ENCODE data around the gene BABAM2. TPM values are rescaled to one million over a fixed set of nuclear protein-coding genes. Genes with fewer than 3 reads are reported as not detected.
"Not testable (repeated sequence)": the region's sequence is repeated elsewhere in the genome, so short reads cannot be mapped to it uniquely, and the experiment has no call there.

BABAM2 gene
- total and polyA plus RNA-seq, 2 donors = 17.4 to 34.8 TPM

DNA sequence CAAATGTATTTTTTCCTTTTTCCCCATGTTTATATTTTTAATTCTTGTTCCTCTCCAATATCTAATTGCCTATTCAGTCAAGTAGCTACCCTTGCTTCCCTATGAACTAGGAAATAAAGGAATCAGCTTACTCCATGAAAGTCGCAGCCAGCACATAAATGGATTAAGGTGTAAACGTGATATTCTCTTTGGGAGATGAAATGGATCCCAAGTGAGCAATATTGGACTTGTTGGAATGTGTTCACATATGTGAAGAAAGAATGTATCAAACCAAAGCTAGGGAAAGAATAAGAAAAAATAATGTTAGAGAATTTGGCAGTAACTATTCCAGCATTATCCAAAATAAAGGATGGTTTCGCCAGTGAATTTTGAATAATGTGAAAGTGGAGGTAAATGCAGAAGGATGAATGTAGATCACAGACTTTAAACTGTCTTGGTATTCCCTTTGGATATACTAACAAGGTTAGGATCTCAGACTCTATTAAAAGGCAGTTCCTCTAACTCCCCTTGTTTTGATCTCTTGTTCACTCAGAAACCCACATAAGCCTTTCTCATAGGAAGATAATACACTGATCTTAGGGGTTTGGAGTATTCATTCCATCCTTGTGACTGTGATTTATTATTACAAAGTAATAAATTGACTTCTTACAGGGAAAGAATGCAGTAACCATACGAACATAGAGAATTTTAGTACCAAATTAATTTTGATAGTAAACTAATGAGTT is 208.1 kb downstream of the BABAM2 start:
- no peaks in the 10 kb centered on the region for H3K36me3 ChIP-seq (ENCODE audit: control insufficient read depth in 2 of 2, insufficient read depth in 2 of 2, low read length in 1 of 2)
- WGBS = 97% methylated on average over 4 of the region's 4 CpGs
- no peak overlapping the region for H3K27ac ChIP-seq (ENCODE audit: low read depth in 1 of 2, low read length in 1 of 2)
- no peaks in the 10 kb centered on the region for H3K4me1 ChIP-seq (ENCODE audit: control insufficient read depth in 2 of 2, insufficient read depth in 2 of 2, low read length in 2 of 2)
- no peak for DNase-seq (ENCODE audit: low read depth in 6 of 9, low spot score in 9 of 9)
- H3K4me3 ChIP-seq (ENCODE audit: low read length in 2 of 2) = no peak overlapping the region
- H3K9me3 ChIP-seq (ENCODE audit: control insufficient read depth in 2 of 2, insufficient read depth in 1 of 2, low read length in 1 of 2) = no peaks in the 10 kb centered on the region
- H3K27me3 ChIP-seq (ENCODE audit: control insufficient read depth in 2 of 2, insufficient read depth in 1 of 2, low read length in 1 of 2) = no peaks in the 10 kb centered on the region

DNA sequence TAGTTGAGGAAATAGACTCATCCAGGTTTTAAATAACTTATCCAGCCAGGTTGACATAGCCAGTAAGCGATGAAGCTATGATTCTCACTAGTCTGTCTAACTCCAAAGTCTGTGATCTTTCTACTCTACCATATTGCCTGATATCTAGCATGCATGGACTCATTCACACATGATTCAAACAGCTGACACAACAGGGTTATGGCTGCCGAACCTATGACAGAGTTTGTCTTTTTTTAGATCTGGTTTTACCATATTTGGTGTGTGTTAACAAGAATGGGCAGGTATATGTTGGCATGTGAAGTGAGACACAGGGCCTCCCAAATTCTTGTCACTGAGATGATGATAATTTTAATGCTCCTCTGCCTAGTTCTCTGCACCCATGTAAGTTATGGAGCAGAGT is 210.6 kb downstream of the BABAM2 start:
- WGBS = 90% methylated on average over 2 of the region's 2 CpGs
- Histone ChIP-seq H3K4me1 (ENCODE audit: control insufficient read depth in 2 of 2, insufficient read depth in 2 of 2, low read length in 2 of 2) (no peaks in the 10 kb centered on the region), H3K4me3 (ENCODE audit: low read length in 2 of 2) (no peak overlapping the region), H3K27me3 (ENCODE audit: control insufficient read depth in 2 of 2, insufficient read depth in 1 of 2, low read length in 1 of 2) (no peaks in the 10 kb centered on the region), H3K9me3 (ENCODE audit: control insufficient read depth in 2 of 2, insufficient read depth in 1 of 2, low read length in 1 of 2) (no peaks in the 10 kb centered on the region), H3K36me3 (ENCODE audit: control insufficient read depth in 2 of 2, insufficient read depth in 2 of 2, low read length in 1 of 2) (no peaks in the 10 kb centered on the region), H3K27ac (ENCODE audit: low read depth in 1 of 2, low read length in 1 of 2) (no peak overlapping the region)
- no peak for DNase-seq (ENCODE audit: low read depth in 6 of 9, low spot score in 9 of 9)

DNA sequence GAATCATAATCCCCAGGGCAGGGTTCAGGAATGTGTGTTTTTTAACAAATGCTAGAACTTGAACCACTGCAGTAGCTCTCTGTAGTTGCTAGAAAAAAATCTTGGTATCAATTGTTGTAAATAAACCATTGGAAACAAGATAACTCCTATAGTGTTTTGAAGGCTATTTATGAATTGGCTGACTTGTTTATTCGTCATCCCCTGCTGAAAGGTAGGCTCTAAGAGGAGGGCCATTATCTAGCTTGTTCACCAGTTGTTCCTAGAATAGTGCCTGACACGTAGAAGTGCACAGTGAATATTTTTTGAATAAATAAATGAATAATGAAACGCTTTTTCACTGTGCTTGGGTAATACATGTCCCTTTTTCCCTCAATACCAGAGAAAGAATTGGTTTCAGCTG is 211.4 kb downstream of the BABAM2 start:
- H3K27ac ChIP-seq (ENCODE audit: low read depth in 1 of 2, low read length in 1 of 2) = no peak overlapping the region
- WGBS = 94% methylated on average over 3 of the region's 3 CpGs
- H3K4me1 ChIP-seq (ENCODE audit: control insufficient read depth in 2 of 2, insufficient read depth in 2 of 2, low read length in 2 of 2) = no peaks in the 10 kb centered on the region
- H3K4me3 ChIP-seq (ENCODE audit: low read length in 2 of 2) = no peak overlapping the region
- H3K27me3 ChIP-seq (ENCODE audit: control insufficient read depth in 2 of 2, insufficient read depth in 1 of 2, low read length in 1 of 2) = no peaks in the 10 kb centered on the region
- no peaks in the 10 kb centered on the region for H3K36me3 ChIP-seq (ENCODE audit: control insufficient read depth in 2 of 2, insufficient read depth in 2 of 2, low read length in 1 of 2)
- no peak for DNase-seq (ENCODE audit: low read depth in 6 of 9, low spot score in 9 of 9)
- H3K9me3 ChIP-seq (ENCODE audit: control insufficient read depth in 2 of 2, insufficient read depth in 1 of 2, low read length in 1 of 2) = no peaks in the 10 kb centered on the region

DNA sequence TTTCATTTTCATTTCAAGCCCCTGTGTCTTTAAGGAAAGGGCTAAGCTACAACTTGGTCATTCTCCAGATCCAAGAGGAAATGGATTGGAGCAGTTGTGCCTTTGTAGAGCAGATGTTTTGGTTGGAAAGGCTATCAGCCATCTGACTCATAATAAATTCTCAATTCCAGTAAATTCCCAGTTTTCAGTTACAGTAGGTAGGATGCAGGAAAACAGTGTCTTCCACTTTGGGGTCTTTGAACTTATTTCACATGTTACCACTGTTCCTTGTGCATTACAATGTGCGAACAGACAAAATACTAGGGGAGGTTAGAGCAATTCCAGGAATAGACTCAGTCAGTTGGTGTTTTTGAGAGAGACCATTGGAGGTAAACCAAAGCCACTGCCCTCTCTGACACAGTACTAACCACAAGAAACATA is 211.9 kb downstream of the BABAM2 start:
- Histone ChIP-seq H3K9me3 (ENCODE audit: control insufficient read depth in 2 of 2, insufficient read depth in 1 of 2, low read length in 1 of 2) (no peaks in the 10 kb centered on the region), H3K4me1 (ENCODE audit: control insufficient read depth in 2 of 2, insufficient read depth in 2 of 2, low read length in 2 of 2) (no peaks in the 10 kb centered on the region), H3K27ac (ENCODE audit: low read depth in 1 of 2, low read length in 1 of 2) (no peak overlapping the region), H3K27me3 (ENCODE audit: control insufficient read depth in 2 of 2, insufficient read depth in 1 of 2, low read length in 1 of 2) (no peaks in the 10 kb centered on the region), H3K36me3 (ENCODE audit: control insufficient read depth in 2 of 2, insufficient read depth in 2 of 2, low read length in 1 of 2) (no peaks in the 10 kb centered on the region), H3K4me3 (ENCODE audit: low read length in 2 of 2) (no peak overlapping the region)
- no peak for DNase-seq (ENCODE audit: low read depth in 6 of 9, low spot score in 9 of 9)
- WGBS = 51% methylated on average over 1 of the region's 1 CpG

DNA sequence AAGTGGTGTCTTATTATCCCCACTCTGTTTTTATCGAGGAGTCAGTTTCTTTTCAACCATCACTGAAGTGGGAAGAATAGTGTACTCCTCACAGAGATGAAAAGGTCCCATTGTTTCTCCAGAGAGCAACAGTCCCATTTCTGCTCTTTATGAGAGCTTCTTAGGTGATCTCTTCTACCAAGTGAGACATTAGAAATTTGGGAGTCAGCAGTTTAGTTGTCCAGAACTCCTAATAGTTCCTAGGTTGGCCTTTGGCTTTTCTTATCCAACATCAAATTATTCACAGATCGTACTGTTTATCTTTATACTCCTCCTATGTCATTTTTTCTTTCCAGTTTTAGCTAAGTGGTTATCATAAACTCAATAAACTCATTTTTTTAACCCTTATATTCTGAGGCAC is 213.1 kb downstream of the BABAM2 start:
- Histone ChIP-seq H3K4me3 (ENCODE audit: low read length in 2 of 2) (no peak overlapping the region), H3K4me1 (ENCODE audit: control insufficient read depth in 2 of 2, insufficient read depth in 2 of 2, low read length in 2 of 2) (no peaks in the 10 kb centered on the region), H3K36me3 (ENCODE audit: control insufficient read depth in 2 of 2, insufficient read depth in 2 of 2, low read length in 1 of 2) (no peaks in the 10 kb centered on the region), H3K27ac (ENCODE audit: low read depth in 1 of 2, low read length in 1 of 2) (no peak overlapping the region), H3K9me3 (ENCODE audit: control insufficient read depth in 2 of 2, insufficient read depth in 1 of 2, low read length in 1 of 2) (no peaks in the 10 kb centered on the region), H3K27me3 (ENCODE audit: control insufficient read depth in 2 of 2, insufficient read depth in 1 of 2, low read length in 1 of 2) (no peaks in the 10 kb centered on the region)
- DNase-seq (ENCODE audit: low read depth in 6 of 9, low spot score in 9 of 9) = no peak
- WGBS = 97% methylated on average over 2 of the region's 2 CpGs

DNA sequence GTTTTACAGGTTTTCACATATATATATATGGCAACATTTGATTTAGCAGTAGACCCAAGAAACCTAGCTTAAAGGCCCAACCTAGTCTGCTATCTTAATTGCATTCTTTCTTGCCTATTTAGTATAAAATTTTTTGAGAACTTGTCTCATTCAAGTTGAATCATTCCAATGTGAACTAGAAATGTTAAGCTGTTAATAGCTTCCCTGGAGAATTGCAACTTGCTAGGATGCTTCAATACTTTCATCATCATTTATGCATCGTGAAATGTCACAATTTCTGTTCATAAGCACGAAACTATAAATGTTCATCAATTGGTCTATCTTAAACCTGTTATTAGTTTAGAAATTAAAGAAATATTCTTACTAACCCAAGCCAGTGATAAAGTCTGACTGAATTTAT is 217.6 kb downstream of the BABAM2 start:
- 96% methylated on average over 2 of the region's 2 CpGs for WGBS
- H3K4me1 ChIP-seq (ENCODE audit: control insufficient read depth in 2 of 2, insufficient read depth in 2 of 2, low read length in 2 of 2) = no peaks in the 10 kb centered on the region
- no peak overlapping the region for H3K4me3 ChIP-seq (ENCODE audit: low read length in 2 of 2)
- no peak overlapping the region for H3K27ac ChIP-seq (ENCODE audit: low read depth in 1 of 2, low read length in 1 of 2)
- no peak for DNase-seq (ENCODE audit: low read depth in 6 of 9, low spot score in 9 of 9)
- no peaks in the 10 kb centered on the region for H3K36me3 ChIP-seq (ENCODE audit: control insufficient read depth in 2 of 2, insufficient read depth in 2 of 2, low read length in 1 of 2)
- no peaks in the 10 kb centered on the region for H3K27me3 ChIP-seq (ENCODE audit: control insufficient read depth in 2 of 2, insufficient read depth in 1 of 2, low read length in 1 of 2)
- H3K9me3 ChIP-seq (ENCODE audit: control insufficient read depth in 2 of 2, insufficient read depth in 1 of 2, low read length in 1 of 2) = no peaks in the 10 kb centered on the region

DNA sequence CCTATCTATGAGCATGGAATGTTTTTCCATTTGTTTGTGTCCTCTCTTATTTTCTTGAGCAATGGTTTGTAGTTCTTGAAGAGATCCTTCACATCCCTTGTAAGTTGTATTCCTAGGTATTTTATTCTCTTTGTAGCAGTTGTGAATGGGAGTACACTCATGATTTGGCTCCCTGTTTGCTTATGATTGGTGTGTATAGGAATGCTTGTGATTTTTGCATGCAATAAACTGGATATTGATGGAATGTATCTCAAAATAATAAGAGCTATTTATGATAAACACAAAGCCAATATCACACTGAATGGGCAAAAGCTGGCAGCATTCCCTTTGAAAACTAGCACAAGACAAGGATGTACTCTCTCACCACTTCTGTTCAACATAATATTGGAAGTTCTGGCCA is 223.2 kb downstream of the BABAM2 start:
- not testable (repeated sequence) for H3K4me3 ChIP-seq (ENCODE audit: low read length in 2 of 2); H3K27me3 ChIP-seq (ENCODE audit: control insufficient read depth in 2 of 2, insufficient read depth in 1 of 2, low read length in 1 of 2); H3K36me3 ChIP-seq (ENCODE audit: control insufficient read depth in 2 of 2, insufficient read depth in 2 of 2, low read length in 1 of 2); H3K27ac ChIP-seq (ENCODE audit: low read depth in 1 of 2, low read length in 1 of 2); H3K4me1 ChIP-seq (ENCODE audit: control insufficient read depth in 2 of 2, insufficient read depth in 2 of 2, low read length in 2 of 2); DNase-seq (ENCODE audit: low read depth in 6 of 9, low spot score in 9 of 9); H3K9me3 ChIP-seq (ENCODE audit: control insufficient read depth in 2 of 2, insufficient read depth in 1 of 2, low read length in 1 of 2)

DNA sequence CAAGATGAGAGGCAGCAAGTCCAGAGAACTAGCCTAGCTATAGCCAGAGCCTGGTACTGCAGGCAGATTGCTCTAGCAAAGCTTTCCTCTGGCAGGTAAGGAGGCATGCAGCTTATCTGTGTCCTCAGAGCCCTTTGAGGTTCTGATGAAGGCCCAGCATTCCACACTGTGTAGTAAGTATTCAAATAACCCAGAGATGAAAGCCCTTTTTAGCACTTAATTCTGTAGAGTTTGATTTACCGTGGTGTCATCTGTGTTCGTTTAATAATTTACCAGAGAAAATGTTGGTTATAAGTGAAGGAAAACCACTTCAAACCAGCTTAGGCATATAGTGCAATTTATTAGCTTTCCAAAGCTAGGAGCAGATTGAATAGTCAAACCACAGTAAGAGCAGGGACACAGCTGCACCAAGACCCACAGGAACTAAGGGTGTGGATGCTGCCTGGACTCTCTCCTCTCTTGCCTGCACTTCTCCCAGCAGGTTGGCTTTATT is 226.6 kb downstream of the BABAM2 start:
- no peak for DNase-seq (ENCODE audit: low read depth in 6 of 9, low spot score in 9 of 9)
- Histone ChIP-seq H3K36me3 (ENCODE audit: control insufficient read depth in 2 of 2, insufficient read depth in 2 of 2, low read length in 1 of 2) (no peaks in the 10 kb centered on the region), H3K27ac (ENCODE audit: low read depth in 1 of 2, low read length in 1 of 2) (no peak overlapping the region), H3K4me1 (ENCODE audit: control insufficient read depth in 2 of 2, insufficient read depth in 2 of 2, low read length in 2 of 2) (no peaks in the 10 kb centered on the region), H3K9me3 (ENCODE audit: control insufficient read depth in 2 of 2, insufficient read depth in 1 of 2, low read length in 1 of 2) (no peaks in the 10 kb centered on the region), H3K27me3 (ENCODE audit: control insufficient read depth in 2 of 2, insufficient read depth in 1 of 2, low read length in 1 of 2) (no peaks in the 10 kb centered on the region), H3K4me3 (ENCODE audit: low read length in 2 of 2) (no peak overlapping the region)
- 53% methylated on average over 2 of the region's 2 CpGs for WGBS

DNA sequence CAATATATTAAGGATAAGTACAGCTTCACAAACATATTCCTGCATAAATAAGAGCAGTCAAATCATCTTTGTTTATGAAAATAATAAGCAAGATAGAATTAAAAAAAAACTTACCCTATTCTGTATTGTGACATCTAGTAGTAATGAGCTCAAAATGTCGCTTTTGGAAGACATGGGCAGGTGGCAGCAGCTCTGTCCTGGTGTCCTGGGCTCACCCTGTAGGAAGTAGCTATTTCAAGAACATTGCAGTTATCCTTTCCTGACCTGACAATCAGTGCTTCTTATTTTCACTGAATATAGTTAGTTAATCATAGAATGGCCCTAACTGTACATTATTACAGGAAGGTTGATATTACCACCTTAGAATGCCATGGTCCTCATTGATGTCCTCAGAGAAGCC is 229.1 kb downstream of the BABAM2 start:
- H3K4me3 ChIP-seq (ENCODE audit: low read length in 2 of 2) = no peak overlapping the region
- WGBS = 98% methylated on average over 1 of the region's 1 CpG
- H3K36me3 ChIP-seq (ENCODE audit: control insufficient read depth in 2 of 2, insufficient read depth in 2 of 2, low read length in 1 of 2) = no peaks in the 10 kb centered on the region

More for the DNA sequence above, 229.1 kb downstream of the BABAM2 start:
- H3K9me3 ChIP-seq (ENCODE audit: control insufficient read depth in 2 of 2, insufficient read depth in 1 of 2, low read length in 1 of 2) = no peaks in the 10 kb centered on the region
- no peak for DNase-seq (ENCODE audit: low read depth in 6 of 9, low spot score in 9 of 9)
- no peaks in the 10 kb centered on the region for H3K4me1 ChIP-seq (ENCODE audit: control insufficient read depth in 2 of 2, insufficient read depth in 2 of 2, low read length in 2 of 2)
- no peak overlapping the region for H3K27ac ChIP-seq (ENCODE audit: low read depth in 1 of 2, low read length in 1 of 2)
- no peaks in the 10 kb centered on the region for H3K27me3 ChIP-seq (ENCODE audit: control insufficient read depth in 2 of 2, insufficient read depth in 1 of 2, low read length in 1 of 2)
